GM12801 (cell line): ENCODE measurements around the gene SLC4A1AP.

ENCODE experiments used
- CTCF ChIP-seq: IDR thresholded peaks from one replicate; pipeline ENCODE4 v1.5.1; 2011; ENCODE audit warnings: control low read depth; ENCODE audit not compliant: insufficient read length; ENCODE audit errors: extremely low read depth

The SLC4A1AP gene

GRCh38 chr2:27647289-27647688 is 16.4 kb upstream of the SLC4A1AP start:
- no peak for TF ChIP-seq CTCF

- TF ChIP-seq CTCF = no peak
Observed at GRCh38 chr2:27647737-27648136, 16.0 kb upstream of the SLC4A1AP start.

GRCh38 chr2:27651056-27651455 is 12.6 kb upstream of the SLC4A1AP start:
- TF ChIP-seq CTCF = no peak

- no peak for TF ChIP-seq CTCF
Observed at GRCh38 chr2:27652341-27652740, 11.3 kb upstream of the SLC4A1AP start.

- TF ChIP-seq CTCF = no peak
Observed at GRCh38 chr2:27652790-27653189, 10.9 kb upstream of the SLC4A1AP start.

GRCh38 chr2:27653397-27653796 is 10.3 kb upstream of the SLC4A1AP start:
- TF ChIP-seq CTCF = no peak

GRCh38 chr2:27655155-27655951 is 8.3 kb upstream of the SLC4A1AP start:
- no peak for TF ChIP-seq CTCF
